ENCODE data around the gene PPM1H. TPM values are rescaled to one million over a fixed set of nuclear protein-coding genes. Genes with fewer than 3 reads are reported as not detected.

PPM1H gene
- total RNA-seq, 1 experiment from 2014 or later: 0.22 TPM

DNA sequence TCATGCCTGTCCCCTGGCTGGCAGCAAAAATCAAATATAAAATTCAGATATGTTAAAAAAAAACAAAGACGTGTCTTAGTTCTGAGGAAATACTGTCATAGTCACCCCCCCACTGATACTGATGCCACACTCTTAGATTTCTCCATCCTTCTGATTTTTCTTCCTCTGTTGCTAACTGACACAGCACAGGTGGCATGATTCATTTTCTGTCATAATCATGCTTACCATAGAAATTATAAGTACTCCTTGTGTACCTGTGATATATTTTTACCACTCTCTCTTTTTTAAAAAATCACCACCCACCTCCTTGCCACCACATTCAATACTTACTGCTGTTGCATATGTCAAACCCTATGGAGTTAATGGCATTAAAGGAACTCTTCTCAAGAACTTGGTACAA, 209.2 kb downstream of the PPM1H start:
- no peaks in the 10 kb centered on the region for H3K9me2 ChIP-seq (replicated peaks; ENCODE audit: insufficient read depth, low read length)
- DNase-seq: no peak
- H4K20me1 ChIP-seq (ENCODE audit: insufficient read depth, low read depth, low read length): no peaks in the 10 kb centered on the region
- H3K27ac ChIP-seq (ENCODE audit: low read length): no peak overlapping the region
- no peaks in the 10 kb centered on the region for H3K4me1 ChIP-seq (ENCODE audit: low read length)
- H3K36me3 ChIP-seq (ENCODE audit: insufficient read depth, low read length): no peaks in the 10 kb centered on the region
- no peaks in the 10 kb centered on the region for H3K27me3 ChIP-seq (ENCODE audit: low read length)
- no peak overlapping the region for H3K9ac ChIP-seq (ENCODE audit: low read length)
- no peak overlapping the region for H3K4me2 ChIP-seq (ENCODE audit: low read depth, low read length, poor library complexity, severe bottlenecking)
- H3K79me2 ChIP-seq (ENCODE audit: low read length): no peaks in the 10 kb centered on the region
- no peaks in the 10 kb centered on the region for H3K9me3 ChIP-seq (ENCODE audit: low read length)
- no peak overlapping the region for H3K4me3 ChIP-seq (ENCODE audit: low read length)
- no peak overlapping the region for H2AFZ ChIP-seq (ENCODE audit: low read length)

DNA sequence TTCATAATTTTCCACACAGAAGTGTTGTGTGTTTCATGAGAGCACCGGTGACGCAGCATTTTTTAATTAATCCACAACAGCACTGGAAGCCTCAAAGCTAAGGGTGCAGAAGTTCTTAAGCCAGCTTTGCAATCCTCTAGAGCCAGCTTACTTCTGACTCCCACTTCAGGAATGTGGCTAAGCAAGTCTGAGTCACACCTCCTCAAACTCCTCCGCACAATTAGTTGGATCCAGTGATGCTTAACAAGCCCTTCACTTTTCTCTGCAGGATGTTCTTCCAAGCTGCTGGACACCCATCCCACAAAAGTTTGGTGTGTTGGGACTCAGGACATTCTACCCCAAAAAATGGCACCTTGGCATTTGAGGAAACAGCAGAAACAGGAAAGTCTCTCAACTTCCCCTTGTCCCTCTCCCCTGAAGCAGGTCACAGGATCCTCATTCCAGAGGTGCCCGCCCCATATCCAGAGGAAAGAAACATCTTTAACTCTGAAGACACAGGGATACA, 210.0 kb downstream of the PPM1H start:
- no peak overlapping the region for H2AFZ ChIP-seq (ENCODE audit: low read length)
- no peak overlapping the region for H3K9ac ChIP-seq (ENCODE audit: low read length)

DNA sequence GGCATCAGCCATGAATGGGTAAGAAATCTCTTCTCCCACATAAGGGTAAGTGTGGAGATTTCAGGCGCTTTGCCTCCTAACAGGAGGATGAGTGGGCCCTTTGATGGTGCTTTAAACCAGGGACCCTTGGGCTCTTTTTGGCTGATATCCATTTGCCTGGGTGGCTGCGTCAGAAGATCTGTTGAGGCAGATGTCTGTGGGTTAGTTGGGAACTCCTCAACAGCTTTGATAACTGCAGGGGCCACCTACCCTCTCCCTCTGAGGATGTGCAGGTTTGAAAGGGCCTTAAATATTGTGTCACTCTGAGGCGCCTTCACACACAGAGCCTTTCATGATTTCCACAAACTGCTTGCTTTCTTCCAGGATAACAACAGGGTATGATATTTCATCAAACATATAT, 210.7 kb downstream of the PPM1H start:
- no peaks in the 10 kb centered on the region for H3K9me2 ChIP-seq (replicated peaks; ENCODE audit: insufficient read depth, low read length)
- no peaks in the 10 kb centered on the region for H3K79me2 ChIP-seq (ENCODE audit: low read length)
- H3K4me2 ChIP-seq (ENCODE audit: low read depth, low read length, poor library complexity, severe bottlenecking): no peak overlapping the region
- H3K27me3 ChIP-seq (ENCODE audit: low read length): no peaks in the 10 kb centered on the region
- H4K20me1 ChIP-seq (ENCODE audit: insufficient read depth, low read depth, low read length): no peaks in the 10 kb centered on the region
- no peaks in the 10 kb centered on the region for H3K9me3 ChIP-seq (ENCODE audit: low read length)
- no peaks in the 10 kb centered on the region for H3K36me3 ChIP-seq (ENCODE audit: insufficient read depth, low read length)
- no peak overlapping the region for H2AFZ ChIP-seq (ENCODE audit: low read length)
- DNase-seq: no peak
- H3K4me3 ChIP-seq (ENCODE audit: low read length): no peak overlapping the region
- H3K27ac ChIP-seq (ENCODE audit: low read length): no peak overlapping the region
- H3K4me1 ChIP-seq (ENCODE audit: low read length): no peaks in the 10 kb centered on the region
- no peak overlapping the region for H3K9ac ChIP-seq (ENCODE audit: low read length)

More for the DNA sequence above, 210.0 kb downstream of the PPM1H start:
- no peaks in the 10 kb centered on the region for H3K9me3 ChIP-seq (ENCODE audit: low read length)
- no peaks in the 10 kb centered on the region for H3K4me1 ChIP-seq (ENCODE audit: low read length)
- H3K9me2 ChIP-seq (replicated peaks; ENCODE audit: insufficient read depth, low read length): no peaks in the 10 kb centered on the region
- no peak overlapping the region for H3K27ac ChIP-seq (ENCODE audit: low read length)
- DNase-seq: no peak
- H3K36me3 ChIP-seq (ENCODE audit: insufficient read depth, low read length): no peaks in the 10 kb centered on the region
- no peak overlapping the region for H3K4me2 ChIP-seq (ENCODE audit: low read depth, low read length, poor library complexity, severe bottlenecking)
- no peaks in the 10 kb centered on the region for H3K79me2 ChIP-seq (ENCODE audit: low read length)
- no peaks in the 10 kb centered on the region for H3K27me3 ChIP-seq (ENCODE audit: low read length)
- no peaks in the 10 kb centered on the region for H4K20me1 ChIP-seq (ENCODE audit: insufficient read depth, low read depth, low read length)
- H3K4me3 ChIP-seq (ENCODE audit: low read length): no peak overlapping the region

DNA sequence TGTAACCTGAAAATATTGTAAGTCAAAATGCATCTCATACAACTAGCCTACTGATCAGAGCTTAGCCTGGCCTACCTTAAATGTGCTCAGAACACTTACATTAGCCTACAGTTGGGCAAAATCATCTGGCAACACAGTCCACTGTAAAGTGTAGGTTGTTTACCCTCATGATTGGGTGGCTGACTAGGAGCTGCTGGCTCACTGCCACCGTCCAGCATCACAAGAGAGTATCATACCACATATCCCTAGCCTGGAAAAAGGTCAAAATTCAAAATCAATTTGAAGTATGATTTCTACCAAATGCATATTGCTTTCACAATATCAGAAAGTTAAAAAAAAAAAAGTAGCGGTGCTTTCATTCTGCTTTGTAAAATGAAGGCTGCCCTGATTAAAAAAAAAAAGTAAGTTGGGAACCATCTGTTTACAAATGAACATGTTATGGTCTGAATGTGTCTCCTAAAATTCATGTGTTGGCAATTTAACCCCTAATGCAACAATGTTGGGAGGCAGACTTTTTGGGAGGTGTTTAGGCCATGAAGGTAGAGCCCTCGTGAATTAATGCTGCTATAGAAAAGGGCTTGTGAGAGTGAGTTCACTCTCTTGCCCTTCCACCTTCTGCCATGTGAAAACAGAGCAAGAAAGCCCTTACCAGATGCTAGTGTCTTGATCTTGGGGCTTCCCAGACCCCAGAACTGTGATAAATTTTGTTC, 211.8 kb downstream of the PPM1H start:
- no peak for DNase-seq
- Histone ChIP-seq H4K20me1 (ENCODE audit: insufficient read depth, low read depth, low read length) (no peaks in the 10 kb centered on the region), H2AFZ (ENCODE audit: low read length) (no peak overlapping the region), H3K9me3 (ENCODE audit: low read length) (no peaks in the 10 kb centered on the region), H3K4me3 (ENCODE audit: low read length) (no peak overlapping the region), H3K27me3 (ENCODE audit: low read length) (no peaks in the 10 kb centered on the region), H3K9me2 (replicated peaks; ENCODE audit: insufficient read depth, low read length) (no peaks in the 10 kb centered on the region), H3K4me2 (ENCODE audit: low read depth, low read length, poor library complexity, severe bottlenecking) (no peak overlapping the region), H3K9ac (ENCODE audit: low read length) (no peak overlapping the region), H3K27ac (ENCODE audit: low read length) (no peak overlapping the region), H3K36me3 (ENCODE audit: insufficient read depth, low read length) (no peaks in the 10 kb centered on the region), H3K4me1 (ENCODE audit: low read length) (no peaks in the 10 kb centered on the region), H3K79me2 (ENCODE audit: low read length) (no peaks in the 10 kb centered on the region)

DNA sequence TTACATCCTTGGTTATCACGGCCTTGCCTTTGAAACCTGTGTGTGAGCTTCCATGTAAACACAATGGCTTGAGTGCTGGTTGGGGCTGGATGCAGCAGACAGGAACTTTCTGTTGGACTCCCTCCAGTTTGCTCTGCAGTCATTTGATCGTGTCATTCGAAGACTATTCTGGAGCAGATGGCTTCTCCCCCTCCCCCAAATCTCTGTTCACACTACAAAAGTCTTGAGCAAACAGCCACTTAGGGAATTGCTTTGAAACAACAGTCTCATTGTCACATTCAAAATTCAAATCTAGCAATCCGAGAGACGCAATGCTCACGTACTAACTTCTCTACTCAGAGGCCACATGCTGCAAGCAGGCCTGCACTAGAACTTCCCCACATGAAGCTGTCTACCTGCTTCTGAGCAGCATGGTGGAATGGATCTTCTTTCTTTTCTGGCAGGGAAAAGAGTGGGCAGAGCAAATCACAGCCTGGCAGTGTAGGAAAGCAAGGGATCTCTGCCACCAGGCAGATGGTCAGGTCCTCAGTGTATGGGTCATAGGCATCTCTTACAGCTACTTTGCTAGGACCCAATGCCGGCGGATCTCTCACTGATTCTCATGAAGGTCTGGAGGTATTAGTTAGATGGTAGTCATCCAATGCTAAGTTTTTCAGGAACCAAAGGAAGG, 214.2 kb downstream of the PPM1H start:
- no peak overlapping the region for H2AFZ ChIP-seq (ENCODE audit: low read length)
- H3K4me3 ChIP-seq (ENCODE audit: low read length): no peak overlapping the region
- no peaks in the 10 kb centered on the region for H3K9me3 ChIP-seq (ENCODE audit: low read length)
- no peaks in the 10 kb centered on the region for H3K9me2 ChIP-seq (replicated peaks; ENCODE audit: insufficient read depth, low read length)
- no peak overlapping the region for H3K4me2 ChIP-seq (ENCODE audit: low read depth, low read length, poor library complexity, severe bottlenecking)
- H3K4me1 ChIP-seq (ENCODE audit: low read length): no peaks in the 10 kb centered on the region
- H3K27ac ChIP-seq (ENCODE audit: low read length): no peak overlapping the region
- no peaks in the 10 kb centered on the region for H4K20me1 ChIP-seq (ENCODE audit: insufficient read depth, low read depth, low read length)
- no peak for DNase-seq
- no peaks in the 10 kb centered on the region for H3K27me3 ChIP-seq (ENCODE audit: low read length)
- no peaks in the 10 kb centered on the region for H3K79me2 ChIP-seq (ENCODE audit: low read length)
- H3K36me3 ChIP-seq (ENCODE audit: insufficient read depth, low read length): no peaks in the 10 kb centered on the region
- H3K9ac ChIP-seq (ENCODE audit: low read length): no peak overlapping the region

DNA sequence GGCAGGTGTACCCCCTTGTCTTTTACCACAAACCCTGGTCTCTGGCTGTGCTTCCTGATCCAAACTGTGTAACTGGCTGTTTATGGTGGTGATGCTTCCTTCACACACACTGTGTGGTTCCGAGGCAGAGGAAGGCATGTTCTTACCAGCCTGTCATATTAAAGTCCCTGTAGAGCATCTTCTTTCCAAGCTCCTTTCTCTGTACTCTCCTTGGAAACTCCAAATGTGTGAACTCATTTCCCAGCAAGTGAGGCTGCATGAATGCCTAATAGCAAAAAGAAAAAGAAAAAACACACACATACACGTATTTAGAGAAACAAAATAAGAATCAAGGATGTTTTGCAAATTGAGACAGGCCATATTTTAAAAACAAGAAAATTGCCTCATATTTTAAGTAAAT, 214.9 kb downstream of the PPM1H start:
- Histone ChIP-seq H3K9me2 (replicated peaks; ENCODE audit: insufficient read depth, low read length) (no peaks in the 10 kb centered on the region), H3K9me3 (ENCODE audit: low read length) (no peaks in the 10 kb centered on the region), H3K4me3 (ENCODE audit: low read length) (no peak overlapping the region), H2AFZ (ENCODE audit: low read length) (no peak overlapping the region), H3K9ac (ENCODE audit: low read length) (no peak overlapping the region), H3K27me3 (ENCODE audit: low read length) (no peaks in the 10 kb centered on the region), H3K4me1 (ENCODE audit: low read length) (no peaks in the 10 kb centered on the region), H3K79me2 (ENCODE audit: low read length) (no peaks in the 10 kb centered on the region), H3K27ac (ENCODE audit: low read length) (no peak overlapping the region), H3K4me2 (ENCODE audit: low read depth, low read length, poor library complexity, severe bottlenecking) (no peak overlapping the region), H3K36me3 (ENCODE audit: insufficient read depth, low read length) (no peaks in the 10 kb centered on the region), H4K20me1 (ENCODE audit: insufficient read depth, low read depth, low read length) (no peaks in the 10 kb centered on the region)
- DNase-seq: no peak

DNA sequence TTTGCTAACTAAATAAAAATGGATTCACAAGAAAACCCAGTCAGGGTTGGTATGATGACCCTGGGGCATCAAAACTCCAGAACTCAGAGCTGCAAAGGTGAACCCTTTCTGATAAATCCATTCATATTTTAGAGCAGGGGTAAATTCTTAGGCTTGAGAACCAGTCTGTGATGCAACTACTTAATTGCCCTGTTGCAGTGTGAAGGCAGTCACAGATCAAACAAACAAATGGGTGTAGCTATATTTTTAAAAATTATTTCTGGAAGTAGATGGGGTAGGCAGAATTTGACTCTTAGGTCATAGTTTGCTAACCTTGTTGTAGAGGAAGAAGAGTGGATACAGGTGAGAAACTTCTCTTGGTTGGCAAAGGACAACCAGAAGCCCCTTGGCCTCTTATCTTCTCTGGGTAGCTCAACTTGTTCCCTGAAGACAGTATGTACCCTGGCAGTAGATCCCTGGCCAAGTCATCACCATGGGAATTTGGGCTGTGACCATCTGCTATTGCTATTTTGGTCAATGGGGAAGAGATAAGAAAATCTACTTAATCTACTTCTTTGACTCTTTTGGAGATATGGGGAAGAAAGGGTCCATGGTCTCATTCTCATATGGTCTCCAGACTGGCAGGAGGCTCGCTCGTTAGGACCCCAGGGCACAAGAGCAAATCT, 216.1 kb downstream of the PPM1H start:
- Histone ChIP-seq H2AFZ (ENCODE audit: low read length) (no peak overlapping the region), H3K79me2 (ENCODE audit: low read length) (no peaks in the 10 kb centered on the region), H3K9me3 (ENCODE audit: low read length) (no peaks in the 10 kb centered on the region), H3K4me2 (ENCODE audit: low read depth, low read length, poor library complexity, severe bottlenecking) (no peak overlapping the region), H3K9me2 (replicated peaks; ENCODE audit: insufficient read depth, low read length) (no peaks in the 10 kb centered on the region), H3K4me3 (ENCODE audit: low read length) (no peak overlapping the region), H3K27ac (ENCODE audit: low read length) (no peak overlapping the region), H3K4me1 (ENCODE audit: low read length) (no peaks in the 10 kb centered on the region), H3K36me3 (ENCODE audit: insufficient read depth, low read length) (no peaks in the 10 kb centered on the region), H4K20me1 (ENCODE audit: insufficient read depth, low read depth, low read length) (no peaks in the 10 kb centered on the region), H3K9ac (ENCODE audit: low read length) (no peak overlapping the region), H3K27me3 (ENCODE audit: low read length) (no peaks in the 10 kb centered on the region)
- no peak for DNase-seq

DNA sequence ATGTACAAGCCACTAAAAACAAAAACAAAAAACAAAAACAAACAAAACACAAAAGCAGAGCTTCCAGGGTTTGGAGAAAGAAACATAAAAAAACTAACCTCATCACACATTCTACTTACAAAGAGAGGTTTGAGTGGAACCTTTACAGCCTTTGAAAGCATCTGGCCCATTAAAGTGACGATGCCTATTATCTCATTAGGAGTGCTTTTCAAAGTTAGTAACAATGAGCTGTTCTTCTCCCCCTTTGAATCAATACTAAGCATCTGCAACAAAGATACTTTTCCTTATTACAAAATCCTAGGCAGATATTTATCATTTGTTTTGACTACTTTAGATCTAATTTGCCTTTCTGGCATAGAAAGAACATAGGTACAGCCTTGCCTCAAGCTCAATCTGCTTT, 217.3 kb downstream of the PPM1H start:
- Histone ChIP-seq H3K4me3 (ENCODE audit: low read length) (no peak overlapping the region), H3K27me3 (ENCODE audit: low read length) (no peaks in the 10 kb centered on the region), H3K4me1 (ENCODE audit: low read length) (no peaks in the 10 kb centered on the region), H3K36me3 (ENCODE audit: insufficient read depth, low read length) (no peaks in the 10 kb centered on the region), H2AFZ (ENCODE audit: low read length) (no peak overlapping the region), H3K9ac (ENCODE audit: low read length) (no peak overlapping the region), H3K79me2 (ENCODE audit: low read length) (no peaks in the 10 kb centered on the region), H3K9me2 (replicated peaks; ENCODE audit: insufficient read depth, low read length) (no peaks in the 10 kb centered on the region), H3K9me3 (ENCODE audit: low read length) (no peaks in the 10 kb centered on the region), H3K4me2 (ENCODE audit: low read depth, low read length, poor library complexity, severe bottlenecking) (no peak overlapping the region), H4K20me1 (ENCODE audit: insufficient read depth, low read depth, low read length) (no peaks in the 10 kb centered on the region), H3K27ac (ENCODE audit: low read length) (no peak overlapping the region)
- no peak for DNase-seq

Data from Karpas-422 (cell line).